ENCODE measurements around the gene PBX1. TPM values are rescaled to one million over a fixed set of nuclear protein-coding genes. Genes with fewer than 3 reads are reported as not detected.

PBX1 gene
- total and polyA plus RNA-seq, 4 donors, result 2.2 to 17.3 (median 5.1) TPM

- Histone ChIP-seq H3K27ac (ENCODE audit: low read depth in 1 of 2, low read length in 2 of 2) (no peak overlapping the region), H3K4me1 (ENCODE audit: control insufficient read depth in 4 of 4, insufficient read depth in 4 of 4, low read length in 3 of 4) (no peaks in the 10 kb centered on the region), H3K9me3 (ENCODE audit: control insufficient read depth in 4 of 4, low read length in 3 of 4) (no peaks in the 10 kb centered on the region), H3K4me3 (ENCODE audit: low read depth in 1 of 3, low read length in 3 of 3) (no peak overlapping the region), H3K9ac (ENCODE audit: low read depth in 1 of 2, low read length in 2 of 2) (no peak overlapping the region), H3K27me3 (ENCODE audit: control insufficient read depth in 4 of 4, insufficient read depth in 4 of 4, low read length in 3 of 4) (no peaks in the 10 kb centered on the region), H3K36me3 (ENCODE audit: control insufficient read depth in 4 of 4, insufficient read depth in 3 of 4, low read depth in 1 of 4, low read length in 3 of 4) (no peaks in the 10 kb centered on the region)
- TF ChIP-seq HNF4G (IDR thresholded peaks at IDR 0.05), result no peak
- TF ChIP-seq CTCF (IDR thresholded peaks at IDR 0.05; ENCODE audit: low read depth, low read length, missing input control), result no peak
- no peak for TF ChIP-seq FOXA1 (IDR thresholded peaks at IDR 0.05)
- no peak for TF ChIP-seq RXRA (IDR thresholded peaks at IDR 0.05)
- no peak for TF ChIP-seq TAF1 (conservative IDR thresholded peaks at IDR 0.05)
- TF ChIP-seq SP1 (IDR thresholded peaks at IDR 0.05), result no peak
- no peak for TF ChIP-seq EGR1 (IDR thresholded peaks at IDR 0.05; ENCODE audit: low read depth in 2 of 2)
- no peak for TF ChIP-seq ZBTB33 (IDR thresholded peaks at IDR 0.05)
- TF ChIP-seq HNF4A (conservative IDR thresholded peaks at IDR 0.05), result no peak
- no peak for TF ChIP-seq FOXA2 (IDR thresholded peaks at IDR 0.05)
- no peak for TF ChIP-seq MAX (IDR thresholded peaks at IDR 0.05)
- TF ChIP-seq RAD21 (IDR thresholded peaks at IDR 0.05), result no peak
- no peak for TF ChIP-seq GABPA (IDR thresholded peaks at IDR 0.05 in 1 of 2, conservative IDR thresholded peaks at IDR 0.05 in 1 of 2)
- no peak for TF ChIP-seq ATF3 (IDR thresholded peaks at IDR 0.05)
- no peak for TF ChIP-seq JUND (IDR thresholded peaks at IDR 0.05)
- TF ChIP-seq NR2F2 (IDR thresholded peaks at IDR 0.05), result no peak
- no peak for TF ChIP-seq REST (IDR thresholded peaks at IDR 0.05)
- TF ChIP-seq YY1 (IDR thresholded peaks at IDR 0.05), result no peak
- DNase-seq (ENCODE audit: low spot score), result no peak
These were observed 302.6 kb downstream of the PBX1 start for GRCh38 chr1:164861632-164862031.
